Stimulated activated CD4-positive, alpha-beta T cell treated with anti-CD3 and anti-CD28 coated beads, Interleukin-15, amount 100 ng/mL, for 48 hours (primary cell): ENCODE measurements around the gene NECAB2.

ENCODE experiments used
- DNase-seq, 2 donors: peaks; one replicate each; pipeline ENCODE4 v3.0.0-alpha.2; 2020; ENCODE audit warnings: low read depth in 2 of 2

Gene NECAB2

GRCh38 chr16:83967838-83968305, at the start of gene NECAB2:
Gene NECAB2, plus strand, starts transcription at chr16:83968244. Its CDS starts 405 bp downstream, at chr16:83968649.
- no peak for DNase-seq

GRCh38 chr16:83920894-83921491, 47.1 kb upstream of the NECAB2 start:
- no peak for DNase-seq

GRCh38 chr16:83923581-83924365, 44.3 kb upstream of the NECAB2 start:
- DNase-seq = no peak

GRCh38 chr16:83924686-83925085, 43.4 kb upstream of the NECAB2 start:
- DNase-seq = no peak

GRCh38 chr16:83925095-83925905, 42.7 kb upstream of the NECAB2 start:
- DNase-seq = no peak

GRCh38 chr16:83925957-83926725, 41.9 kb upstream of the NECAB2 start:
- no peak for DNase-seq

GRCh38 chr16:83926726-83927397, 41.2 kb upstream of the NECAB2 start:
- peak; percentile 4 to 52 for DNase-seq

GRCh38 chr16:83928341-83929055, 39.5 kb upstream of the NECAB2 start:
- no peak for DNase-seq

- no peak for DNase-seq
Measured at GRCh38 chr16:83929811-83930555, 38.1 kb upstream of the NECAB2 start.

GRCh38 chr16:83930730-83931500, 37.1 kb upstream of the NECAB2 start:
- DNase-seq = no peak

GRCh38 chr16:83931556-83931955, 36.5 kb upstream of the NECAB2 start:
- no peak for DNase-seq

GRCh38 chr16:83932304-83932703, 35.7 kb upstream of the NECAB2 start:
- DNase-seq = no peak

GRCh38 chr16:83932955-83933673, 34.9 kb upstream of the NECAB2 start:
- no peak for DNase-seq

GRCh38 chr16:83933885-83934683, 34.0 kb upstream of the NECAB2 start:
- no peak for DNase-seq

- DNase-seq = no peak
Measured at GRCh38 chr16:83934684-83934977, 33.4 kb upstream of the NECAB2 start.

GRCh38 chr16:83935005-83935857, 32.8 kb upstream of the NECAB2 start:
- DNase-seq = no peak

- no peak for DNase-seq
Measured at GRCh38 chr16:83935858-83936255, 32.2 kb upstream of the NECAB2 start.
